HG03342 (cell line): ENCODE results near the gene EXOC4.
"Not testable (repeated sequence)": the region's sequence is repeated elsewhere in the genome, so short reads cannot be mapped to it uniquely, and the experiment has no call there.

ENCODE experiments used
- ATAC-seq: cut with Tn5 transposase; IDR thresholded peaks from one replicate; pipeline ENCODE4 v1.9.1; 2021; ENCODE audit warnings: mild to moderate bottlenecking, moderate library complexity; ENCODE audit not compliant: unreplicated experiment

EXOC4 gene

GRCh38 chr7:133773601-133774000 is 520.7 kb downstream of the EXOC4 start:
- ATAC-seq = no peak

GRCh38 chr7:133775201-133775600 is 522.3 kb downstream of the EXOC4 start:
- no peak for ATAC-seq

- no peak for ATAC-seq
Observed at GRCh38 chr7:133776266-133776665, 523.4 kb downstream of the EXOC4 start.

- ATAC-seq = no peak
Observed at GRCh38 chr7:133777701-133778100, 524.8 kb downstream of the EXOC4 start.

- ATAC-seq = peak; percentile 87
Observed at GRCh38 chr7:133778472-133778871, 525.6 kb downstream of the EXOC4 start.

GRCh38 chr7:133779538-133779937 is 526.7 kb downstream of the EXOC4 start:
- ATAC-seq = not testable (repeated sequence)

GRCh38 chr7:133780912-133781311 is 528.0 kb downstream of the EXOC4 start:
- no peak for ATAC-seq

- ATAC-seq = no peak
Observed at GRCh38 chr7:133781486-133782090, 528.7 kb downstream of the EXOC4 start.

GRCh38 chr7:133782470-133782869 is 529.6 kb downstream of the EXOC4 start:
- ATAC-seq = no peak

GRCh38 chr7:133783276-133783675 is 530.4 kb downstream of the EXOC4 start:
- ATAC-seq = no peak

GRCh38 chr7:133784486-133785001 is 531.7 kb downstream of the EXOC4 start:
- no peak for ATAC-seq

GRCh38 chr7:133786401-133786937 is 533.6 kb downstream of the EXOC4 start:
- no peak for ATAC-seq

GRCh38 chr7:133789974-133790373 is 537.1 kb downstream of the EXOC4 start:
- ATAC-seq = no peak

- no peak for ATAC-seq
Observed at GRCh38 chr7:133790911-133791310, 538.0 kb downstream of the EXOC4 start.

GRCh38 chr7:133794479-133794878 is 541.6 kb downstream of the EXOC4 start:
- ATAC-seq = no peak

- ATAC-seq = no peak
Observed at GRCh38 chr7:133795068-133795665, 542.3 kb downstream of the EXOC4 start.

GRCh38 chr7:133796782-133797745 is 544.2 kb downstream of the EXOC4 start:
- ATAC-seq = no peak

- ATAC-seq = no peak
Observed at GRCh38 chr7:133797818-133798520, 545.1 kb downstream of the EXOC4 start.

GRCh38 chr7:133801341-133801740 is 548.5 kb downstream of the EXOC4 start:
- no peak for ATAC-seq

- ATAC-seq = peak; percentile 56
Observed at GRCh38 chr7:133804127-133804526, 551.2 kb downstream of the EXOC4 start.

- ATAC-seq = no peak
Observed at GRCh38 chr7:133805426-133805825, 552.5 kb downstream of the EXOC4 start.
